ENCODE measurements around the gene ASTN2.

- TF ChIP-seq, protein P1, sequence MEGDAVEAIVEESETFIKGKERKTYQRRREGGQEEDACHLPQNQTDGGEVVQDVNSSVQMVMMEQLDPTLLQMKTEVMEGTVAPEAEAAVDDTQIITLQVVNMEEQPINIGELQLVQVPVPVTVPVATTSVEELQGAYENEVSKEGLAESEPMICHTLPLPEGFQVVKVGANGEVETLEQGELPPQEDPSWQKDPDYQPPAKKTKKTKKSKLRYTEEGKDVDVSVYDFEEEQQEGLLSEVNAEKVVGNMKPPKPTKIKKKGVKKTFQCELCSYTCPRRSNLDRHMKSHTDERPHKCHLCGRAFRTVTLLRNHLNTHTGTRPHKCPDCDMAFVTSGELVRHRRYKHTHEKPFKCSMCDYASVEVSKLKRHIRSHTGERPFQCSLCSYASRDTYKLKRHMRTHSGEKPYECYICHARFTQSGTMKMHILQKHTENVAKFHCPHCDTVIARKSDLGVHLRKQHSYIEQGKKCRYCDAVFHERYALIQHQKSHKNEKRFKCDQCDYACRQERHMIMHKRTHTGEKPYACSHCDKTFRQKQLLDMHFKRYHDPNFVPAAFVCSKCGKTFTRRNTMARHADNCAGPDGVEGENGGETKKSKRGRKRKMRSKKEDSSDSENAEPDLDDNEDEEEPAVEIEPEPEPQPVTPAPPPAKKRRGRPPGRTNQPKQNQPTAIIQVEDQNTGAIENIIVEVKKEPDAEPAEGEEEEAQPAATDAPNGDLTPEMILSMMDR (IDR thresholded peaks at IDR 0.05; ENCODE audit: low read depth, low read length, poor library complexity, severe bottlenecking): no peak
- TF ChIP-seq EZH2phosphoT487 (IDR thresholded peaks at IDR 0.05; ENCODE audit: borderline replicate concordance, low read length): no peak
Measured at GRCh38 chr9:116585204-116585603, 829.7 kb downstream of the ASTN2 start.

Measured in DOHH2 (cell line).